GM13976 (cell line): Measurements from ENCODE around the gene LHFPL5.

ENCODE experiments used
- DNase-seq: peaks from one replicate; pipeline ENCODE4 v3.0.0; 2012; ENCODE audit warnings: low spot score
- CTCF ChIP-seq: IDR thresholded peaks from 2 replicates; pipeline ENCODE4 v1.5.1; 2012; ENCODE audit warnings: borderline replicate concordance, mild to moderate bottlenecking; ENCODE audit not compliant: insufficient read depth; ENCODE audit errors: extremely low read depth, missing control alignments, control extremely low read depth
- in situ Hi-C: fragments of 300-500 bp; cut with MboI; formaldehyde crosslinking; loops from one replicate; pipeline ENCODE4 v1.12.0; 2022; ENCODE audit warnings: low sequenced_read_pairs, mixed read lengths, inconsistent platforms; ENCODE audit not compliant: unreplicated experiment

Gene LHFPL5

GRCh38 chr6:35817515-35817914 is 12.4 kb downstream of the LHFPL5 start:
- TF ChIP-seq CTCF = no peak
- DNase-seq = no peak
- in situ Hi-C loops = no loop called here

GRCh38 chr6:35823601-35824000 is 18.4 kb downstream of the LHFPL5 start:
- no peak for DNase-seq
- in situ Hi-C loops = no loop called here

GRCh38 chr6:35824552-35825192 is 19.5 kb downstream of the LHFPL5 start:
- TF ChIP-seq CTCF = no peak
- in situ Hi-C loops = no loop called here
- no peak for DNase-seq

More at GRCh38 chr6:35823601-35824000, 18.4 kb downstream of the LHFPL5 start:
- no peak for TF ChIP-seq CTCF

- in situ Hi-C loops = no loop called here
- DNase-seq = no peak
- TF ChIP-seq CTCF = no peak
Measured at GRCh38 chr6:35829306-35829705, 24.2 kb downstream of the LHFPL5 start.

- no peak for TF ChIP-seq CTCF
- in situ Hi-C loops = no loop called here
- no peak for DNase-seq
Measured at GRCh38 chr6:35831257-35832007, 26.3 kb downstream of the LHFPL5 start.

GRCh38 chr6:35833536-35833935 is 28.4 kb downstream of the LHFPL5 start:
- in situ Hi-C loops = no loop called here
- TF ChIP-seq CTCF = no peak
- DNase-seq = no peak
